ENCODE measurements around the gene LLGL2.

LLGL2 gene

DNA sequence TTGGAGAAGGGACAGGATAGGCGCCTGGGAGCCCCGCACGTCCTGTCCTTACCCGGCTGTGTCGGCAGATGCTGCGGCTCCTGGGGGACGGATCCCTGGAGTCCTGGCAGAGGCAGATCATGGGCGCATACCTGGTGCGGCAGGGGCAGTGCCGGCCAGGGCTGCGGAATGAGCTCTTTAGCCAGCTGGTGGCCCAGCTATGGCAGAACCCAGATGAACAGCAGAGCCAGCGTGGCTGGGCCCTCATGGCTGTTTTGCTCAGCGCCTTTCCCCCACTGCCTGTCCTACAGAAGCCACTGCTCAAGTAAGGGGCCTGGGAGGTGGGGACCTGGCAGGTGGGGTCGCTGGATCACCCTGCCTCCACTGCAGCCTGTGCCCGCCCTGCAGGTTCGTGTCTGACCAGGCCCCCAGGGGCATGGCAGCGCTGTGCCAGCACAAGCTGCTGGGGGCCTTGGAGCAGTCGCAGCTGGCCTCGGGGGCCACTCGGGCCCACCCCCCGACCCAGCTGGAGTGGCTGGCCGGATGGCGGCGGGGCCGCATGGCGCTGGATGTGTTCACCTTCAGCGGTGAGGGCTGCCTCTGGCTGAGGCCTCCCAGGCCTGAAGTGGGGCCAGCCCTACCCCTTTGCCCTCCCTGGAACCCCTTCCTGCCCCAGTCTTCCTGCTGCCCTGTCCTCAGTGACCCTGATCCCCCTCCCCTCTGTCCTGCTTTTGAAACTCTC lies 87.6 kb downstream of the LLGL2 start:
- Histone ChIP-seq H3K9ac (ENCODE audit: low read depth, low read length) (no peak overlapping the region), H3K27me3 (ENCODE audit: control insufficient read depth, insufficient read depth, low read length) (no peaks in the 10 kb centered on the region), H3K4me1 (ENCODE audit: control insufficient read depth, insufficient read depth, low read length) (no peaks in the 10 kb centered on the region), H3K4me3 (ENCODE audit: low read depth, low read length) (no peak overlapping the region), H3K9me3 (ENCODE audit: control insufficient read depth, insufficient read depth, low read length) (no peaks in the 10 kb centered on the region), H3K36me3 (ENCODE audit: control insufficient read depth, insufficient read depth, low read length) (no peaks in the 10 kb centered on the region), H3K27ac (ENCODE audit: low read depth, low read length) (no peak overlapping the region)

DNA sequence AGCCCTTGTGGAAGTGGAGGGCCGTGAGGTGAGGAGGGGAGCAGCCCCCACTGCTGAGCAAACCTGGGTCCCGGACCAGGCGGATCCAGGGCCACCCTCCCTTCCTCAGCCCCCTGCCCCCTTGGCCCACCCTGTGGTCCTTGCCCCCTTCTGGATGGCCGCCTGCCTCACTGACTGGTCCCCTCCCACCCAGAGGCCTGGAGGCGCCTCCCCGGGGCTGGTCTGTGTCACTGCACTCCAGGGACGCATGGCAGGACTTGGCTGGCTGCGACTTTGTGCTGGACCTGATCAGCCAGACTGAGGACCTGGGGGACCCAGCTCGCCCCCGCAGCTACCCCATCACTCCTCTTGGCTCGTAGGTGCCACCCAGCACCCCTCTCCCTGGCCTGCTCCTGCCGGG lies 88.5 kb downstream of the LLGL2 start:
- no peak overlapping the region for H3K27ac ChIP-seq (ENCODE audit: low read depth, low read length)
- no peak overlapping the region for H3K9ac ChIP-seq (ENCODE audit: low read depth, low read length)
- H3K27me3 ChIP-seq (ENCODE audit: control insufficient read depth, insufficient read depth, low read length) = no peaks in the 10 kb centered on the region
- H3K9me3 ChIP-seq (ENCODE audit: control insufficient read depth, insufficient read depth, low read length) = no peaks in the 10 kb centered on the region
- H3K4me3 ChIP-seq (ENCODE audit: low read depth, low read length) = no peak overlapping the region
- H3K4me1 ChIP-seq (ENCODE audit: control insufficient read depth, insufficient read depth, low read length) = no peaks in the 10 kb centered on the region
- H3K36me3 ChIP-seq (ENCODE audit: control insufficient read depth, insufficient read depth, low read length) = no peaks in the 10 kb centered on the region

DNA sequence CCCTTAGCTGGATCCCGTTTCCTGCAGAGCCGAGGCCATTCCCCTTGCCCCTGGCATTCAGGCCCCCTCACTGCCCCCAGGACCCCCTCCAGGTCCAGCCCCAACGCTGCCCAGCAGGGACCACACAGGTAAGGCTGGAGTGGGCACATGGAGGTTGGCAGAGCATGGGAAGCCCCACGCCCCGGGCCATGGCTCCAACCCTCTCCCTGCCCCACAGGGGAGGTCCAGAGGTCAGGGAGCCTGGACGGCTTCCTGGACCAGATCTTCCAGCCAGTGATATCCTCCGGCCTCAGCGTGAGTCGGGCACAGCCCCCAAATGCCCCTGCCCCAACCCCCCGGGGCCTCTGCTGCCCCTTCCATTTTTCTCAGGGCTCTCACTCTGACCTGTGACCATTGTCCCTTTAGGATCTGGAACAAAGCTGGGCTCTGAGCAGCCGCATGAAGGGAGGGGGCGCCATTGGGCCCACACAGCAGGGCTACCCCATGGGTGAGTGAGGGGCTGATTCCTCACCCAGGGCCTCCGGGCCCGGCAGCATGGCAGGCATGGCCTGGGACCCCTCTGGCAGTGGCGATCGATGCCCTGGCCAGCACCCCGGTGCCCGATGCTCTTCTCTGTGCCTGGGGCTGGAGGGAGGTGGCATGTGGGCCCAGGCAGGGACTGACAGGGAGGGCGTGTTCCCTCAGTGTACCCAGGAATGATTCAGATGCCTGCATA lies 89.2 kb downstream of the LLGL2 start:
- Histone ChIP-seq H3K9me3 (ENCODE audit: control insufficient read depth, insufficient read depth, low read length) (no peaks in the 10 kb centered on the region), H3K36me3 (ENCODE audit: control insufficient read depth, insufficient read depth, low read length) (no peaks in the 10 kb centered on the region), H3K4me3 (ENCODE audit: low read depth, low read length) (no peak overlapping the region), H3K27me3 (ENCODE audit: control insufficient read depth, insufficient read depth, low read length) (no peaks in the 10 kb centered on the region), H3K4me1 (ENCODE audit: control insufficient read depth, insufficient read depth, low read length) (no peaks in the 10 kb centered on the region), H3K9ac (ENCODE audit: low read depth, low read length) (no peak overlapping the region), H3K27ac (ENCODE audit: low read depth, low read length) (no peak overlapping the region)

DNA sequence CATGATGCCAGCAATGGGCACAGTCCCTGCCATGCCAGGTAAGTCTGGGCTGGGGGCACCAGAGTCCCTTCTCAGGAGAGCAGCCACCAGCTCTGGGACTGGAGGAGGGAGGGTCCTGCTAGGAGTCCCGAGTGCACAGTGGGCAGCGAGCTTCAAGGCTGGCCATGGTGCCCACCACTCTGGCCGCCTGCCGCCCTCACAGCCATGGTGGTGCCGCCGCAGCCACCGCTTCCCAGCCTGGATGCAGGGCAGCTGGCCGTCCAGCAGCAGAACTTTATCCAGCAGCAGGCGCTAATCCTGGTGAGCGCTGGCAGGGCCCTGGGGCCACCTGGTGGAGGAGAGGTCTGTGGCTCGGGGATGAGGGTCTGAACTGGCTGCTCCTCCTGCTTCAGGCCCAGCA lies 89.8 kb downstream of the LLGL2 start:
- H3K9ac ChIP-seq (ENCODE audit: low read depth, low read length) = no peak overlapping the region
- no peak overlapping the region for H3K4me3 ChIP-seq (ENCODE audit: low read depth, low read length)
- no peaks in the 10 kb centered on the region for H3K4me1 ChIP-seq (ENCODE audit: control insufficient read depth, insufficient read depth, low read length)
- H3K9me3 ChIP-seq (ENCODE audit: control insufficient read depth, insufficient read depth, low read length) = no peaks in the 10 kb centered on the region
- H3K27ac ChIP-seq (ENCODE audit: low read depth, low read length) = no peak overlapping the region
- H3K36me3 ChIP-seq (ENCODE audit: control insufficient read depth, insufficient read depth, low read length) = no peaks in the 10 kb centered on the region
- H3K27me3 ChIP-seq (ENCODE audit: control insufficient read depth, insufficient read depth, low read length) = no peaks in the 10 kb centered on the region

DNA sequence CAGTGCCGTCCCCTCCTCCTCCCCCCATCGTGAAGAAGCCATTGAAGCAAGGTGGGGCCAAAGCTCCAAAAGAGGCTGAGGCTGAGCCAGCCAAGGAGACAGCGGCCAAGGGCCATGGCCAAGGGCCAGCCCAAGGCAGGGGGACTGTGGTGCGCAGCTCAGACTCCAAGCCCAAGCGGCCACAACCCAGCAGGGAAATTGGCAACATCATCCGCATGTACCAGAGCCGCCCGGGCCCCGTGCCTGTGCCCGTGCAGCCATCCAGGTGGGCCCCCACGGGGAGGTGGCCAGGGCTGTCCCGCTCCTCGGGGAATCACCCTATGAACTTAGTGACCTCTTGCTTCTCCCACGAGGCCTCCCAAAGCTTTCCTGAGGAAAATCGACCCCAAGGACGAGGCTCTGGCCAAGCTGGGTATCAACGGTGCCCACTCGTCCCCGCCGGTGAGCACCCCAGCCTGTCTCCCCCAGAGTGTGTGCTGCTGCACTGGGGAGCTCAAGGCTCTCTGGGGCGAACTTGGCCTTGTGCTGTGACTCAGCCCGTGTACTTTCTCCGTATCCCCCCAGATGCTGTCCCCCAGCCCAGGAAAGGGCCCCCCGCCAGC lies 91.1 kb downstream of the LLGL2 start:
- H3K4me3 ChIP-seq (ENCODE audit: low read depth, low read length) = no peak overlapping the region
- H3K9ac ChIP-seq (ENCODE audit: low read depth, low read length) = no peak overlapping the region
- no peaks in the 10 kb centered on the region for H3K27me3 ChIP-seq (ENCODE audit: control insufficient read depth, insufficient read depth, low read length)
- no peaks in the 10 kb centered on the region for H3K9me3 ChIP-seq (ENCODE audit: control insufficient read depth, insufficient read depth, low read length)
- no peak overlapping the region for H3K27ac ChIP-seq (ENCODE audit: low read depth, low read length)
- H3K36me3 ChIP-seq (ENCODE audit: control insufficient read depth, insufficient read depth, low read length) = no peaks in the 10 kb centered on the region
- no peaks in the 10 kb centered on the region for H3K4me1 ChIP-seq (ENCODE audit: control insufficient read depth, insufficient read depth, low read length)

DNA sequence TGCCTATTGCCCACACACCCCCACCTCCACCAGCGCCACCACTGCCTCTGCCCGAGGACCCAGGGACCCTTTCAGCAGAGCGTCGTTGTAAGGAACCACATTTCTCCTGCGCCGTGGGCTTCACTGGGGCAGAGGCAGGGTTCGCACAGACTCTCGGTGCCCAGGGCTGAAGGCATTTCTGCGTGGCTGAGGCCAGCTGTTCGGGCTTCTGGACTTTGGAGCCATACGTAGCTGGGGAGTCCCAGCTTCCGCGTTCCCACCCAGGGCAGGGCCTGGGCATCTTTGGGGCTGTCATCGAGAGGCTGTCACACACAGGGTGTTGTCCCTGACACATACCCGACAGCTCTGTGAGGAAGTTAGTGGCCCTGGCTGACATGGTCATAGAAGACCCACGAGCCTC lies 91.7 kb downstream of the LLGL2 start:
- Histone ChIP-seq H3K27me3 (ENCODE audit: control insufficient read depth, insufficient read depth, low read length) (no peaks in the 10 kb centered on the region), H3K4me1 (ENCODE audit: control insufficient read depth, insufficient read depth, low read length) (no peaks in the 10 kb centered on the region), H3K9me3 (ENCODE audit: control insufficient read depth, insufficient read depth, low read length) (no peaks in the 10 kb centered on the region), H3K27ac (ENCODE audit: low read depth, low read length) (no peak overlapping the region), H3K36me3 (ENCODE audit: control insufficient read depth, insufficient read depth, low read length) (no peaks in the 10 kb centered on the region), H3K9ac (ENCODE audit: low read depth, low read length) (no peak overlapping the region), H3K4me3 (ENCODE audit: low read depth, low read length) (no peak overlapping the region)

DNA sequence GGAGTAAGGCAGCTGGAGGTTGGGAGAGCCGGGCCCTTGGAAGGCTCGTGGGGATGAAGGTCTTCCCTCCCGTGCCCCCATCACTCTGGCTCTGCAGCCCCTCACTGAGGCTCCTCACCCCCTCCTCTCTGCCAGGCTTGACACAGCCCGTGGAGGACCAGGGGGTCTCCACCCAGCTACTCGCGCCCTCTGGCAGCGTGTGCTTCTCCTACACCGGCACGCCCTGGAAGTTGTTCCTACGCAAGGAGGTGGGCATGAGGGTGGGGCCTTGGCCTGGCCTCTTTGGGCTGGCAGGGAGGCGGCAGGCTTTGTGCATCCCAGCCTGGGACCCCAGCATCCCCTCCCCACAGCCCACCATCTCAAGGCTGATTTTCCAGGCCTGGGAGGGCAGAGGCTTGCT lies 92.2 kb downstream of the LLGL2 start:
- Histone ChIP-seq H3K9ac (ENCODE audit: low read depth, low read length) (no peak overlapping the region), H3K36me3 (ENCODE audit: control insufficient read depth, insufficient read depth, low read length) (no peaks in the 10 kb centered on the region), H3K4me3 (ENCODE audit: low read depth, low read length) (no peak overlapping the region), H3K4me1 (ENCODE audit: control insufficient read depth, insufficient read depth, low read length) (no peaks in the 10 kb centered on the region), H3K27ac (ENCODE audit: low read depth, low read length) (no peak overlapping the region), H3K27me3 (ENCODE audit: control insufficient read depth, insufficient read depth, low read length) (no peaks in the 10 kb centered on the region), H3K9me3 (ENCODE audit: control insufficient read depth, insufficient read depth, low read length) (no peaks in the 10 kb centered on the region)

DNA sequence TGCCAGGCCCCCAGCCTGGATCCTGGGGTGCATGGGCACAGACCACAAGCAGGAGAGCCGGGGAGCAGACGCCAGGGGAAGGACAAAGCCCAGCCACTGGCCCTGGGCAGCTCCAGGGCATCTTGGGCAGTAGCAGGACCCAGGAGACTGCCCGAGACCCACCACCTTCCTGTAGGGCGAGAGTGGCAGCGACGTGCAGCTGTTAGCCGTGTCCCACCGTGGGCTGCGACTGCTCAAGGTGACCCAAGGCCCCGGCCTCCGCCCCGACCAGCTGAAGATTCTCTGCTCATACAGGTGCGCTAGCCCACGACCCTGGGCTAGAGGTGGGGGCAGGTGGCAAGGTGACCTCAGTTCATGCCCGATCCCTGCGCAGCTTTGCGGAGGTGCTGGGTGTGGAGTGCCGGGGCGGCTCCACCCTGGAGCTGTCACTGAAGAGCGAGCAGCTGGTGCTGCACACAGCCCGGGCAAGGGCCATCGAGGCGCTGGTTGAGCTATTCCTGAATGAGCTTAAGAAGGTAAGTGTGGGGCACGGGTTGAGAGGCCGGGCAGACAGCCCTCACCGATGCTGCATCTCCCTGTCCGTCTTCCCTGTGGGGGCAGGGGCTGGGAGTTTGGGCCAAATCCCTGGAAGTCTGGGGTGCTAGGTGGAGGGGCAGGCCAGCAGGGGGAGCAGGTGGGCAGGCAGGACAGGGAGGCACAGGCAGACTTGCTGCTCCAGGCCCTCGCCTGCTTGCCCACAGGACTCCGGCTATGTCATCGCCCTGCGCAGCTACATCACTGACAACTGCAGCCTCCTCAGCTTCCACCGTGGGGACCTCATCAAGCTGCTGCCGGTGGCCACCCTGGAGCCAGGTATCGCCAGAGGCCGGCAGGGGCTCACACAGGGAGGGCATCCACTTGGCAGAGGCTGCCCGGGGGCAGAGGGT lies 94.3 kb downstream of the LLGL2 start:
- Histone ChIP-seq H3K9ac (ENCODE audit: low read depth, low read length) (no peak overlapping the region), H3K9me3 (ENCODE audit: control insufficient read depth, insufficient read depth, low read length) (no peaks in the 10 kb centered on the region), H3K36me3 (ENCODE audit: control insufficient read depth, insufficient read depth, low read length) (no peaks in the 10 kb centered on the region), H3K27me3 (ENCODE audit: control insufficient read depth, insufficient read depth, low read length) (no peaks in the 10 kb centered on the region), H3K27ac (ENCODE audit: low read depth, low read length) (no peak overlapping the region), H3K4me1 (ENCODE audit: control insufficient read depth, insufficient read depth, low read length) (no peaks in the 10 kb centered on the region), H3K4me3 (ENCODE audit: low read depth, low read length) (no peak overlapping the region)

DNA sequence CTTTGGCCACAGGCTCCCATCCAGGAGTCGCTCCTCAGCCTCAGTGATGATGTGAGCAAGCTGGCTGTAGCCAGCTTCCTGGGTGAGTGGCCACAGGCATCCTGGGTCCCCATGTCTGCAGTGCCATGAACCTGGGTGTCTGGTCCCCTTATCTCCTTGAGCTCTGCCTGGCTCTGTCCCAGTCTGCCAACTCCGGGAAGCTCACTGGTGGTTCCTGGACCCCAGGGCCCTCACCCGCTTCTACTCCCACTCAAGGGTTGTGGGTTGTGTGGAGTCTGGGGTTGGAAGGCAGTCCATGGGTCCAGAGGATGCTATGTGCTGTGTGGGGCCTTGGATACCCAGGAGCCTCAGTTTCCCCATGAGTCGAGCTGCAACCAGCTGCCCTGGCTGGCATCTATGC lies 96.0 kb downstream of the LLGL2 start:
- Histone ChIP-seq H3K9me3 (ENCODE audit: control insufficient read depth, insufficient read depth, low read length) (no peaks in the 10 kb centered on the region), H3K36me3 (ENCODE audit: control insufficient read depth, insufficient read depth, low read length) (no peaks in the 10 kb centered on the region), H3K27ac (ENCODE audit: low read depth, low read length) (no peak overlapping the region), H3K4me1 (ENCODE audit: control insufficient read depth, insufficient read depth, low read length) (no peaks in the 10 kb centered on the region), H3K4me3 (ENCODE audit: low read depth, low read length) (no peak overlapping the region), H3K27me3 (ENCODE audit: control insufficient read depth, insufficient read depth, low read length) (no peaks in the 10 kb centered on the region), H3K9ac (ENCODE audit: low read depth, low read length) (no peak overlapping the region)

DNA sequence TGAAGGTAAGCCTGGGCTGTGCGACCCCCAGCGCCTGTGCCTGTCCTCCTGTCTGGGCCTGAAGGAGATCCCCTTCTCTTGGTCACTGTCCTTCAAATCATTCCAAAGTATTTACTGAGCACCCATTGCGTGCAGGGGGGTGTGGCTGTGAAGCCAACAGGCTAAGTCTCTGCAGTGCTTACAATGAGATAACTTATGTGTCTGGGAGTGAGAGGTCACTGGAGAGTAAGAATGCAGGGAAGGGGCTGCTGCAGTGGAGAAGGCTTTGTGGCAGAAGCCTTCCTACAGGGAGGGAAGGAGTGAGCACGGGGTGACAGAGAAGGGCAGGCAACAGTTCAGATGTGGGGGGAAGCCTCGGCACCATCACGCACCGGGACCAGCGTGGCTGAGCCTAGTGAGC lies 96.6 kb downstream of the LLGL2 start:
- Histone ChIP-seq H3K9ac (ENCODE audit: low read depth, low read length) (no peak overlapping the region), H3K4me3 (ENCODE audit: low read depth, low read length) (no peak overlapping the region), H3K4me1 (ENCODE audit: control insufficient read depth, insufficient read depth, low read length) (no peaks in the 10 kb centered on the region), H3K9me3 (ENCODE audit: control insufficient read depth, insufficient read depth, low read length) (no peaks in the 10 kb centered on the region), H3K27me3 (ENCODE audit: control insufficient read depth, insufficient read depth, low read length) (no peaks in the 10 kb centered on the region), H3K36me3 (ENCODE audit: control insufficient read depth, insufficient read depth, low read length) (no peaks in the 10 kb centered on the region), H3K27ac (ENCODE audit: low read depth, low read length) (no peak overlapping the region)

Measured in HUES48 (cell line).